HepG2 (cell line): ENCODE results near the gene TFEC. TPM values are rescaled to one million over a fixed set of nuclear protein-coding genes. Genes with fewer than 3 reads are reported as not detected.

Source experiments
- ATAC-seq: fragments of 200-7000 bp; cut with Tn5 transposase; 3 replicates; pipeline ENCODE4 v1.9.1; 2020; ENCODE audit warnings: mild to moderate bottlenecking, moderate library complexity
- BruUV-seq: library from RNA; stranded (reverse); fragments of 400-500 nt; replicated peaks from 2 replicates; lab custom pipeline; 2021; lab: Mats Ljungman, UMichigan
- CTCF ChIA-PET: fragments of 300-600 bp; formaldehyde crosslinking; extraction: SDS; loops from one replicate; lab custom pipeline; 2021; ENCODE audit warnings: low total read pairs, inconsistent platforms, low intra/inter-chr PET ratio; lab: Yijun Ruan, JAX
- POLR2A ChIA-PET: fragments of 350-600 bp; sonication (Branson Sonifier 250); formaldehyde crosslinking; loops from one replicate; lab custom pipeline; 2020; ENCODE audit warnings: antibody characterized with exemption, inconsistent platforms; lab: Yijun Ruan, JAX
- DNase-seq: peaks from one replicate; pipeline ENCODE4 v3.0.0-alpha.2; 2015; ENCODE audit warnings: low spot score
- FAIRE-seq: peaks from 3 replicates; lab custom pipeline; 2011; peaks lifted over from hg19 to GRCh38; lab: Jason Lieb, UNC
- H2AFZ ChIP-seq: one replicate; pipeline ENCODE4 v1.6.1; 2011; ENCODE audit warnings: low read length, inconsistent platforms
- H3K27ac ChIP-seq: fragments of 300-600 bp; 3 replicates; pipeline ENCODE4 v1.8.0; 2011; ENCODE audit warnings: mixed run types, mild to moderate bottlenecking, mixed read lengths, low read length, inconsistent platforms; ENCODE audit not compliant: insufficient read depth; ENCODE audit errors: extremely low read length
- H3K27me3 ChIP-seq, 2 experiments: fragments of 200-600 bp in 1 of 2; 2 replicates in 1 of 2; 3 replicates in 1 of 2; pipeline versions ENCODE4 v1.6.0 to v1.8.0; 2011; ENCODE audit warnings: low read length in 2 of 2, mild to moderate bottlenecking in 2 of 2, moderate library complexity in 2 of 2, inconsistent platforms in 1 of 2; ENCODE audit not compliant: insufficient read depth in 2 of 2, control insufficient read depth in 1 of 2
- H3K36me3 ChIP-seq, 2 experiments: fragments of 200-600 bp in 1 of 2; replicated peaks in 1 of 2; 2 replicates in 1 of 2; 3 replicates in 1 of 2; pipeline versions ENCODE4 v1.5.1 to v1.8.0; 2011; ENCODE audit warnings: low read length in 2 of 2, inconsistent platforms in 1 of 2; ENCODE audit not compliant: insufficient read depth in 2 of 2, control insufficient read depth in 1 of 2
- H3K4me1 ChIP-seq: 2 replicates; pipeline ENCODE4 v1.5.1; 2012; ENCODE audit warnings: low read length, inconsistent platforms; ENCODE audit not compliant: insufficient read depth
- H3K4me2 ChIP-seq: 2 replicates; pipeline ENCODE4 v1.6.0; 2011; ENCODE audit warnings: low read depth, low read length, inconsistent platforms
- H3K4me3 ChIP-seq, 3 experiments: fragments of 200-600 bp in 1 of 3; sonication (generic), shearing (Covaris generic) in 1 of 3; replicated peaks in 1 of 3; 2 replicates each; pipeline ENCODE4 v1.5.1; 2011 to 2016; ENCODE audit warnings: low read length in 3 of 3, inconsistent platforms in 2 of 3, low read depth in 2 of 3, mild to moderate bottlenecking in 2 of 3, control low read depth in 1 of 3, mixed read lengths in 1 of 3; ENCODE audit not compliant: insufficient read depth in 1 of 3
- H3K79me2 ChIP-seq: one replicate; pipeline ENCODE4 v1.6.1; 2011; ENCODE audit warnings: low read length, inconsistent platforms; ENCODE audit not compliant: insufficient read depth
- H3K9ac ChIP-seq: 2 replicates; pipeline ENCODE4 v1.6.0; 2011; ENCODE audit warnings: mild to moderate bottlenecking, low read depth, low read length, inconsistent platforms; ENCODE audit not compliant: insufficient read depth
- H3K9me3 ChIP-seq: 2 replicates; pipeline ENCODE4 v1.5.1; 2012; ENCODE audit warnings: mild to moderate bottlenecking, low read length
- H4K20me1 ChIP-seq: 2 replicates; pipeline ENCODE4 v1.6.0; 2011; ENCODE audit warnings: inconsistent platforms, mild to moderate bottlenecking, low read length, moderate library complexity; ENCODE audit not compliant: insufficient read depth
- ATAD3A ChIP-seq: sonication (generic); formaldehyde crosslinking; IDR thresholded peaks from 2 replicates; pipeline ENCODE4 v1.4.0; 2020; ENCODE audit warnings: missing genetic modification reagents
- CBX5 ChIP-seq: sonication (generic); formaldehyde crosslinking; IDR thresholded peaks from 2 replicates; pipeline ENCODE4 v1.4.0; 2020; ENCODE audit warnings: missing genetic modification reagents, borderline replicate concordance
- E2F1 ChIP-seq: sonication (generic); formaldehyde crosslinking; IDR thresholded peaks from 2 replicates; pipeline ENCODE4 v1.5.0; 2020; ENCODE audit warnings: missing genetic modification reagents
- FOXC1 ChIP-seq: sonication (generic); formaldehyde crosslinking; IDR thresholded peaks from 2 replicates; pipeline ENCODE4 v1.8.0; 2022; ENCODE audit warnings: mild to moderate bottlenecking, missing genetic modification reagents, borderline replicate concordance
- HBP1 ChIP-seq: IDR thresholded peaks from 2 replicates; pipeline ENCODE4 v1.6.1; 2016; ENCODE audit warnings: low read depth, control low read depth
- MTF1 ChIP-seq: sonication (generic); formaldehyde crosslinking; IDR thresholded peaks from 2 replicates; pipeline ENCODE4 v1.5.0; 2020; ENCODE audit warnings: missing genetic modification reagents
- RAD21 ChIP-seq: fragments of 450-650 bp; formaldehyde crosslinking; IDR thresholded peaks from 2 replicates; pipeline ENCODE4 v1.5.0; 2020; ENCODE audit warnings: mild to moderate bottlenecking
- REST ChIP-seq, 2 experiments: IDR thresholded peaks; 2 replicates each; pipeline ENCODE4 v1.6.1; 2011 to 2012; ENCODE audit warnings: low read length in 2 of 2, borderline replicate concordance in 1 of 2, low read depth in 1 of 2, mild to moderate bottlenecking in 1 of 2, moderate library complexity in 1 of 2
- TARDBP ChIP-seq: sonication (generic); formaldehyde crosslinking; IDR thresholded peaks from 2 replicates; pipeline ENCODE4 v1.8.0; 2022; ENCODE audit warnings: mild to moderate bottlenecking, missing genetic modification reagents
- ZNF282 ChIP-seq: fragments of 450-650 bp; IDR thresholded peaks from 2 replicates; pipeline ENCODE4 v1.6.1; 2018; ENCODE audit not compliant: partially characterized antibody
- ZNF850 ChIP-seq: sonication (generic); formaldehyde crosslinking; conservative IDR thresholded peaks from 2 replicates; pipeline ENCODE4 v1.9.0; 2021; ENCODE audit warnings: mild to moderate bottlenecking, missing genetic modification reagents
- in situ Hi-C: cut with HindIII; loops from 2 replicates; pipeline ENCODE4 v1.10.0; 2017; ENCODE audit warnings: low pct_unique_long_range_greater_than_20kb; ENCODE audit not compliant: extremely low pct_ligation_motif_present
- intact Hi-C: fragments of 100-400 bp; cut with micrococcal nuclease; formaldehyde crosslinking; loops from one replicate; pipeline ENCODE4 v1.10.0; 2022; ENCODE audit not compliant: unreplicated experiment
- polyA plus RNA-seq, 8 experiments: library from polyadenylated mRNA; depleted of rRNA in 3 of 8; stranded (reverse) in 7 of 8; unstranded in 1 of 8; fragments of >200 nt; fragmentation: Illumina TruSeq in 4 of 8; extraction: Trizol in 4 of 8; gene quantifications; 2 replicates each; pipeline versions ENCODE4 v1.2.1 to v1.2.3, GENCODE V29; 2011 to 2016; ENCODE audit warnings: low read depth in 4 of 8, missing spikeins in 1 of 8, mixed read lengths in 1 of 8; ENCODE audit not compliant: insufficient read depth in 1 of 8
- total RNA-seq, 5 experiments: library from RNA; depleted of rRNA; stranded (reverse); fragments of >200 nt; fragmentation: Illumina TruSeq; extraction: Trizol; gene quantifications; 2 replicates each; pipeline ENCODE4 v1.2.3, GENCODE V29; 2016; ENCODE audit warnings: low read depth in 1 of 5
- TF ChIP-seq, protein P1 (sequence below): sonication (generic); formaldehyde crosslinking; conservative IDR thresholded peaks from 2 replicates; pipeline ENCODE4 v1.8.0; 2022; ENCODE audit warnings: low read depth, missing genetic modification reagents
- TF ChIP-seq, protein P2 (sequence below): sonication (generic); formaldehyde crosslinking; IDR thresholded peaks from 2 replicates; pipeline ENCODE4 v1.4.0; 2020; ENCODE audit warnings: missing genetic modification reagents, borderline replicate concordance

TFEC gene
- total and polyA plus RNA-seq, 2 of the 13 experiments (the other 11 are each of a cell fraction or from before 2014, with no cell fraction given) = not detected

DNA sequence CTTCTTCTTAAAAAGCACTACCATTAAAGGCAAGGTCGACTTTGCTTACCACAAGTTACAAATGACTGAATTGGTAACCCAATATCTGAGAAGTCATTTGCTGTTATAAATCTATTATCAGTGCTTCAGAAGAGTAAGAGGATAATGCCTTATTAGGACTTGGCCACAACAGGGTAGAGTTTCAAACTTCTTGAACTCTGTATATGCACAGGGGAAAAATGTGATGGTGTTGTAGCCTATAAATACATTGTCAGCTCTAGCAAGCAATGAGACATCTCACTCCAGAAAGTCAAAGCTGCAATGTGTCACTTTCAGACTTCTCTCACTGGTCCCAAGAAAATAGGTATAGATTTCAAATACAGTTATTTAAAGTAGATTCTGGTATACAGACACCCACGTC, 9.3 kb downstream of the TFEC start (continued):
- TF ChIP-seq FOXC1 (CRISPR knock-in tag) (no peak), ZNF282 (no peak), TARDBP (CRISPR knock-in tag) (no peak), RAD21 (CRISPR knock-in tag) (no peak), ATAD3A (CRISPR knock-in tag) (no peak), MTF1 (no peak)
- TF ChIP-seq, protein P1, sequence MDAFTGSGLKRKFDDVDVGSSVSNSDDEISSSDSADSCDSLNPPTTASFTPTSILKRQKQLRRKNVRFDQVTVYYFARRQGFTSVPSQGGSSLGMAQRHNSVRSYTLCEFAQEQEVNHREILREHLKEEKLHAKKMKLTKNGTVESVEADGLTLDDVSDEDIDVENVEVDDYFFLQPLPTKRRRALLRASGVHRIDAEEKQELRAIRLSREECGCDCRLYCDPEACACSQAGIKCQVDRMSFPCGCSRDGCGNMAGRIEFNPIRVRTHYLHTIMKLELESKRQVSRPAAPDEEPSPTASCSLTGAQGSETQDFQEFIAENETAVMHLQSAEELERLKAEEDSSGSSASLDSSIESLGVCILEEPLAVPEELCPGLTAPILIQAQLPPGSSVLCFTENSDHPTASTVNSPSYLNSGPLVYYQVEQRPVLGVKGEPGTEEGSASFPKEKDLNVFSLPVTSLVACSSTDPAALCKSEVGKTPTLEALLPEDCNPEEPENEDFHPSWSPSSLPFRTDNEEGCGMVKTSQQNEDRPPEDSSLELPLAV = no peak
- TF ChIP-seq, protein P2, sequence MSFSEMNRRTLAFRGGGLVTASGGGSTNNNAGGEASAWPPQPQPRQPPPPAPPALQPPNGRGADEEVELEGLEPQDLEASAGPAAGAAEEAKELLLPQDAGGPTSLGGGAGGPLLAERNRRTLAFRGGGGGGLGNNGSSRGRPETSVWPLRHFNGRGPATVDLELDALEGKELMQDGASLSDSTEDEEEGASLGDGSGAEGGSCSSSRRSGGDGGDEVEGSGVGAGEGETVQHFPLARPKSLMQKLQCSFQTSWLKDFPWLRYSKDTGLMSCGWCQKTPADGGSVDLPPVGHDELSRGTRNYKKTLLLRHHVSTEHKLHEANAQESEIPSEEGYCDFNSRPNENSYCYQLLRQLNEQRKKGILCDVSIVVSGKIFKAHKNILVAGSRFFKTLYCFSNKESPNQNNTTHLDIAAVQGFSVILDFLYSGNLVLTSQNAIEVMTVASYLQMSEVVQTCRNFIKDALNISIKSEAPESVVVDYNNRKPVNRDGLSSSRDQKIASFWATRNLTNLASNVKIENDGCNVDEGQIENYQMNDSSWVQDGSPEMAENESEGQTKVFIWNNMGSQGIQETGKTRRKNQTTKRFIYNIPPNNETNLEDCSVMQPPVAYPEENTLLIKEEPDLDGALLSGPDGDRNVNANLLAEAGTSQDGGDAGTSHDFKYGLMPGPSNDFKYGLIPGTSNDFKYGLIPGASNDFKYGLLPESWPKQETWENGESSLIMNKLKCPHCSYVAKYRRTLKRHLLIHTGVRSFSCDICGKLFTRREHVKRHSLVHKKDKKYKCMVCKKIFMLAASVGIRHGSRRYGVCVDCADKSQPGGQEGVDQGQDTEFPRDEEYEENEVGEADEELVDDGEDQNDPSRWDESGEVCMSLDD (CRISPR knock-in tag) = no peak
- TF ChIP-seq, all 625 proteins: peak for 0

- Histone ChIP-seq H3K4me1 (no peaks in the 10 kb centered on the region), H3K4me2 (no peak overlapping the region), H3K27ac (no peak overlapping the region), H3K4me3 (no peak overlapping the region), H2AFZ (no peak overlapping the region), H3K36me3 (no peaks in the 10 kb centered on the region), H3K27me3 (no peaks in the 10 kb centered on the region), H3K9ac (no peak overlapping the region), H3K79me2 (no peaks in the 10 kb centered on the region), H3K9me3 (no peaks in the 10 kb centered on the region), H4K20me1 (no peaks in the 10 kb centered on the region)
- no peak for DNase-seq
- ATAC-seq = no peak
- no peak for FAIRE-seq
- ChIA-PET POLR2A (no interaction called here), CTCF (no interaction called here)
- no TSS peak for BruUV-seq
- in situ Hi-C loops (no loop called here), intact Hi-C loops (no loop called here)
- no peak for TF ChIP-seq HBP1 (CRISPR knock-in tag)
- TF ChIP-seq ZNF850 = no peak
- TF ChIP-seq FOXC1 (CRISPR knock-in tag) = no peak
- TF ChIP-seq E2F1 (CRISPR knock-in tag) = no peak
- no peak for TF ChIP-seq CBX5 (CRISPR knock-in tag)
- no peak for TF ChIP-seq REST (IDR thresholded peaks at IDR 0.05; ENCODE audit: borderline replicate concordance in 1 of 2, low read depth in 1 of 2, low read length in 2 of 2)
These were observed 11.8 kb downstream of the TFEC start for GRCh38 chr7:116018731-116019130.
